Chondrocyte (in vitro differentiated cells): Measurements from ENCODE around the gene MAP2K7. TPM values are rescaled to one million over a fixed set of nuclear protein-coding genes. Genes with fewer than 3 reads are reported as not detected.

Experiments used
- DNase-seq: peaks from one replicate; pipeline ENCODE4 v3.0.0; 2021; ENCODE audit warnings: mixed read lengths, low spot score
- H3K27ac Mint-ChIP-seq: one replicate; pipeline ENCODE4 v1.8.0; 2021; ENCODE audit warnings: mild to moderate bottlenecking, moderate library complexity, mixed read lengths; ENCODE audit not compliant: unreplicated experiment
- H3K27me3 Mint-ChIP-seq: 2 replicates; pipeline ENCODE4 v1.8.0; 2021; ENCODE audit warnings: low read depth, mixed read lengths
- H3K36me3 Mint-ChIP-seq: 2 replicates; pipeline ENCODE4 v1.8.0; 2021; ENCODE audit warnings: low read depth, mixed read lengths
- H3K4me1 Mint-ChIP-seq: 2 replicates; pipeline ENCODE4 v1.8.0; 2021; ENCODE audit warnings: low read depth, mild to moderate bottlenecking, mixed read lengths
- H3K4me3 Mint-ChIP-seq: one replicate; pipeline ENCODE4 v1.8.0; 2021; ENCODE audit warnings: mild to moderate bottlenecking, moderate library complexity, mixed read lengths; ENCODE audit not compliant: unreplicated experiment
- H3K9me3 Mint-ChIP-seq: 2 replicates; pipeline ENCODE4 v1.8.0; 2021; ENCODE audit warnings: low read depth, mixed read lengths
- CTCF ChIP-seq: fragments of 200-600 bp; sonication (generic); IDR thresholded peaks from 2 replicates; pipeline ENCODE4 v1.5.0; 2021; ENCODE audit warnings: antibody characterized with exemption, mild to moderate bottlenecking, moderate library complexity
- total RNA-seq: library from RNA; stranded (reverse); gene quantifications from 3 replicates; pipeline ENCODE4 v1.2.1, GENCODE V29; 2021

Gene MAP2K7
- total RNA-seq, 1 donor from 2014 or later: 24.4 TPM

- no peak for DNase-seq
- H3K27me3 Mint-ChIP-seq: peaks cover 6% of the 10 kb centered on the region
- no peak overlapping the region for H3K27ac Mint-ChIP-seq
- H3K36me3 Mint-ChIP-seq: no peaks in the 10 kb centered on the region
- no peak for TF ChIP-seq CTCF
- no peaks in the 10 kb centered on the region for H3K9me3 Mint-ChIP-seq
- H3K4me1 Mint-ChIP-seq: peaks cover 8% of the 10 kb centered on the region
- no peak overlapping the region for H3K4me3 Mint-ChIP-seq
Observed at GRCh38 chr19:7877249-7877836, 26.3 kb upstream of the MAP2K7 start.

- Mint-ChIP-seq H3K27me3 (no peaks in the 10 kb centered on the region), H3K27ac (no peak overlapping the region), H3K36me3 (no peaks in the 10 kb centered on the region), H3K4me3 (no peak overlapping the region), H3K4me1 (peaks cover 5% of the 10 kb centered on the region), H3K9me3 (no peaks in the 10 kb centered on the region)
- no peak for TF ChIP-seq CTCF
- no peak for DNase-seq
Observed at GRCh38 chr19:7879111-7879807, 24.4 kb upstream of the MAP2K7 start.

GRCh38 chr19:7879836-7880235, 23.8 kb upstream of the MAP2K7 start:
- H3K9me3 Mint-ChIP-seq: no peaks in the 10 kb centered on the region
- H3K27me3 Mint-ChIP-seq: no peaks in the 10 kb centered on the region
- no peak overlapping the region for H3K27ac Mint-ChIP-seq
- H3K4me1 Mint-ChIP-seq: peaks cover 5% of the 10 kb centered on the region
- H3K4me3 Mint-ChIP-seq: no peak overlapping the region
- H3K36me3 Mint-ChIP-seq: no peaks in the 10 kb centered on the region
- TF ChIP-seq CTCF: no peak
- DNase-seq: no peak

- no peak for DNase-seq
- peaks cover 5% of the 10 kb centered on the region for H3K4me1 Mint-ChIP-seq
- no peak overlapping the region for H3K4me3 Mint-ChIP-seq
- H3K27ac Mint-ChIP-seq: no peak overlapping the region
- no peaks in the 10 kb centered on the region for H3K27me3 Mint-ChIP-seq
- H3K9me3 Mint-ChIP-seq: no peaks in the 10 kb centered on the region
- no peak for TF ChIP-seq CTCF
- no peaks in the 10 kb centered on the region for H3K36me3 Mint-ChIP-seq
Observed at GRCh38 chr19:7881910-7882309, 21.8 kb upstream of the MAP2K7 start.

GRCh38 chr19:7883105-7883504, 20.6 kb upstream of the MAP2K7 start:
- TF ChIP-seq CTCF: no peak
- Mint-ChIP-seq H3K4me1 (no peaks in the 10 kb centered on the region), H3K4me3 (no peak overlapping the region), H3K27me3 (no peaks in the 10 kb centered on the region), H3K27ac (no peak overlapping the region), H3K9me3 (no peaks in the 10 kb centered on the region), H3K36me3 (no peaks in the 10 kb centered on the region)
- DNase-seq: no peak
